ENCODE measurements around the gene HOXC4. TPM values are rescaled to one million over a fixed set of nuclear protein-coding genes. Genes with fewer than 3 reads are reported as not detected.

The HOXC4 gene
- total and polyA plus RNA-seq, 10 of the 15 experiments (the other 5 are each of a cell fraction or from before 2014, with no cell fraction given): 1.0 to 11.4 (median 4.2) TPM

GRCh38 chr12:54038284-54038870 is 15.3 kb upstream of the HOXC4 start:
- intact Hi-C loops (cut with micrococcal nuclease; ENCODE audit: unreplicated experiment) (no loop called here), in situ Hi-C loops (cut with MboI) (no loop called here)
- CTCF ChIA-PET: interaction anchor here (0.5 to 7.9 kb wide), 5 partner anchors 17 to 178 kb away, joined by 4 to 86 read pairs (median 5); partner anchors contain the start of gene HOXC4
- peaks cover 1 to 16% of the 10 kb centered on the region in 2 experiments for H3K27me3 ChIP-seq (replicated peaks in 1 of 2; ENCODE audit: control insufficient read depth in 2 of 2, insufficient read depth in 2 of 2, low read length in 1 of 2)
- POLR2A ChIA-PET: interaction anchor here (0.5 to 1.5 kb wide), 3 partner anchors 14 to 33 kb away, joined by 4 to 8 read pairs (median 5); partner anchors contain the start of gene HOXC4
- H3K36me3 ChIP-seq (ENCODE audit: control insufficient read depth in 2 of 2, insufficient read depth in 2 of 2, low read length in 1 of 2): no peaks in the 10 kb centered on the region
- H3K4me1 ChIP-seq (ENCODE audit: control insufficient read depth, insufficient read depth, low read length): peaks cover 3% of the 10 kb centered on the region; the same call in 1 of the 2 replicates
- H4K20me1 ChIP-seq (ENCODE audit: control insufficient read depth, insufficient read depth): no peaks in the 10 kb centered on the region
- no peak overlapping the region for H3K9ac ChIP-seq (ENCODE audit: control insufficient read depth, insufficient read depth, low read length)
- no TSS peak for BruUV-seq (replicated peaks)
- H3K79me2 ChIP-seq (ENCODE audit: control insufficient read depth, insufficient read depth, low read length): no peaks in the 10 kb centered on the region
- TF ChIP-seq, protein P1, sequence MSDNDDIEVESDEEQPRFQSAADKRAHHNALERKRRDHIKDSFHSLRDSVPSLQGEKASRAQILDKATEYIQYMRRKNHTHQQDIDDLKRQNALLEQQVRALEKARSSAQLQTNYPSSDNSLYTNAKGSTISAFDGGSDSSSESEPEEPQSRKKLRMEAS (IDR thresholded peaks at IDR 0.05; ENCODE audit: low read depth, low read length): no peak
- TF ChIP-seq, protein P2, sequence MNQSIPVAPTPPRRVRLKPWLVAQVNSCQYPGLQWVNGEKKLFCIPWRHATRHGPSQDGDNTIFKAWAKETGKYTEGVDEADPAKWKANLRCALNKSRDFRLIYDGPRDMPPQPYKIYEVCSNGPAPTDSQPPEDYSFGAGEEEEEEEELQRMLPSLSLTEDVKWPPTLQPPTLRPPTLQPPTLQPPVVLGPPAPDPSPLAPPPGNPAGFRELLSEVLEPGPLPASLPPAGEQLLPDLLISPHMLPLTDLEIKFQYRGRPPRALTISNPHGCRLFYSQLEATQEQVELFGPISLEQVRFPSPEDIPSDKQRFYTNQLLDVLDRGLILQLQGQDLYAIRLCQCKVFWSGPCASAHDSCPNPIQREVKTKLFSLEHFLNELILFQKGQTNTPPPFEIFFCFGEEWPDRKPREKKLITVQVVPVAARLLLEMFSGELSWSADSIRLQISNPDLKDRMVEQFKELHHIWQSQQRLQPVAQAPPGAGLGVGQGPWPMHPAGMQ (IDR thresholded peaks at IDR 0.05; ENCODE audit: borderline replicate concordance): no peak
- TF ChIP-seq WRNIP1 (IDR thresholded peaks at IDR 0.05; ENCODE audit: borderline replicate concordance, low read depth, low read length): no peak
- TF ChIP-seq IRF3 (IDR thresholded peaks at IDR 0.05): no peak
- no peak for TF ChIP-seq TAF1 (IDR thresholded peaks at IDR 0.05; ENCODE audit: borderline replicate concordance, low read depth, low read length)
- TF ChIP-seq SUPT20H (IDR thresholded peaks at IDR 0.05; ENCODE audit: borderline replicate concordance, control insufficient read depth, low read depth, low read length): no peak
- TF ChIP-seq MEF2A (IDR thresholded peaks at IDR 0.05; ENCODE audit: insufficient read depth, low read depth, low read length): no peak
- no peak for TF ChIP-seq NBN (IDR thresholded peaks at IDR 0.05)
- no peak for TF ChIP-seq EGR1 (IDR thresholded peaks at IDR 0.05; ENCODE audit: borderline replicate concordance in 1 of 2, low read depth in 2 of 2, low read length in 2 of 2)
- no peak for TF ChIP-seq BACH1 (IDR thresholded peaks at IDR 0.05; ENCODE audit: borderline replicate concordance)
- no peak for TF ChIP-seq HDAC2 (IDR thresholded peaks at IDR 0.05)
- no peak for TF ChIP-seq SMARCA5 (IDR thresholded peaks at IDR 0.05)
- no peak for TF ChIP-seq YBX1 (IDR thresholded peaks at IDR 0.05)
- TF ChIP-seq BCL11A (IDR thresholded peaks at IDR 0.05; ENCODE audit: low read depth, low read length): no peak
- TF ChIP-seq TBL1XR1 (IDR thresholded peaks at IDR 0.05; ENCODE audit: low read depth, low read length): no peak
- no peak for TF ChIP-seq KAT2A (conservative IDR thresholded peaks at IDR 0.05; ENCODE audit: control insufficient read depth, low read depth, low read length)
- no peak for TF ChIP-seq POLR2AphosphoS5 (IDR thresholded peaks at IDR 0.05; ENCODE audit: low read length)
- no peak for TF ChIP-seq YY1 (IDR thresholded peaks at IDR 0.05; ENCODE audit: low read depth, low read length)
- no peak for TF ChIP-seq MEF2B (IDR thresholded peaks at IDR 0.05; ENCODE audit: partially characterized antibody, poor library complexity, severe bottlenecking)
- no peak for ATAC-seq
- no peak for FAIRE-seq
- no peak overlapping the region for H3K4me2 ChIP-seq (ENCODE audit: control insufficient read depth, insufficient read depth)
- no peak overlapping the region for H3K27ac ChIP-seq (ENCODE audit: control insufficient read depth, insufficient read depth)
- RAD21 ChIA-PET (ENCODE audit: unreplicated experiment): interaction anchor here (0.8 to 12.6 kb wide), 5 partner anchors 13 to 153 kb away, joined by 3 to 222 read pairs (median 7); partner anchors contain the start of genes HOXC4 and SMUG1
- no peak for DNase-seq (ENCODE audit: low read depth, low spot score)
- no peak overlapping the region for H2AFZ ChIP-seq (ENCODE audit: control insufficient read depth, low read depth, low read length)
- SMC1A ChIA-PET (ENCODE audit: uncharacterized antibody, unreplicated experiment): interaction anchor here (1.0 to 1.2 kb wide), 3 partner anchors 15 to 163 kb away, joined by 3 to 4 read pairs (median 4); partner anchors contain the start of gene HOXC4
- no peak overlapping the region for H3K4me3 ChIP-seq
- no peaks in the 10 kb centered on the region; the same call in 2 of the 3 replicates for H3K9me3 ChIP-seq (replicated peaks; ENCODE audit: control insufficient read depth, insufficient read depth, low read length)
- WGBS (ENCODE audit: insufficient coverage, insufficient replicate concordance, low lambda C conversion rate, missing lambda C conversion rate): 43% methylated on average over 5 of the region's 5 CpGs

All from GM12878 (cell line).